ENCODE results near the gene TMEM50A. TPM values are rescaled to one million over a fixed set of nuclear protein-coding genes. Genes with fewer than 3 reads are reported as not detected.

TMEM50A gene
- total and polyA plus RNA-seq, 9 of the 15 experiments (the other 6 are each of a cell fraction or from before 2014, with no cell fraction given), result 43.7 to 195 (median 137) TPM

GRCh38 chr1:25338188-25338981 is at the start of gene TMEM50A (continued):
- TF ChIP-seq MLLT1 (IDR thresholded peaks at IDR 0.05), result peak in 1 of 2 experiments; percentile 76; a peak in 1 of 4 replicates
- 0 out of 2 replicates have a peak, but pooled peaks have one; percentile 27 for TF ChIP-seq RBM34 (IDR thresholded peaks at IDR 0.05; ENCODE audit: borderline replicate concordance, insufficient read depth, low read length)
- peak; percentile 34 for TF ChIP-seq ARID1B (IDR thresholded peaks at IDR 0.05)
- TF ChIP-seq ZBTB49 (CRISPR knock-in tag; IDR thresholded peaks at IDR 0.05; ENCODE audit: borderline replicate concordance), result no peak
- TF ChIP-seq ZNF583 (CRISPR knock-in tag; IDR thresholded peaks at IDR 0.05), result 0 out of 2 replicates have a peak, but pooled peaks have one; percentile 58
- TF ChIP-seq ZNF431 (CRISPR knock-in tag; IDR thresholded peaks at IDR 0.05), result no peak
- TF ChIP-seq ZNF740 (CRISPR knock-in tag; IDR thresholded peaks at IDR 0.05), result peak; percentile 71
- TF ChIP-seq ZNF740 (tag; IDR thresholded peaks at IDR 0.05), result no peak
- no peak for TF ChIP-seq CBX8 (IDR thresholded peaks at IDR 0.05; ENCODE audit: borderline replicate concordance, extremely low read depth, low read depth, low read length, poor library complexity, severe bottlenecking)
- TF ChIP-seq ATF3 (IDR thresholded peaks at IDR 0.05), result no peak
- no peak for TF ChIP-seq ATF3 (CRISPR knock-in tag; conservative IDR thresholded peaks at IDR 0.05)
- no peak for TF ChIP-seq ZNF140 (CRISPR knock-in tag; IDR thresholded peaks at IDR 0.05)
- TF ChIP-seq SMARCB1 (IDR thresholded peaks at IDR 0.05; ENCODE audit: insufficient read length, low read depth), result no peak
- no peak for TF ChIP-seq HNRNPH1 (optimal IDR thresholded peaks at IDR 0.05; ENCODE audit: low read depth, low read length)
- peak; percentile 74 for TF ChIP-seq NFIC (IDR thresholded peaks at IDR 0.05)
- TF ChIP-seq MEIS2 (IDR thresholded peaks at IDR 0.05; ENCODE audit: partially characterized antibody), result peak; percentile 84
- peak; percentile 65 for TF ChIP-seq PHF20 (IDR thresholded peaks at IDR 0.05; ENCODE audit: partially characterized antibody)
- TF ChIP-seq CREB3L1 (IDR thresholded peaks at IDR 0.05; ENCODE audit: borderline replicate concordance, low read depth), result peak; percentile 39; the same call in 1 of the 2 replicates
- 0 out of 2 replicates have a peak, but pooled peaks have one; percentile 35 for TF ChIP-seq ERF (CRISPR knock-in tag; IDR thresholded peaks at IDR 0.05)
- TF ChIP-seq ZNF444 (CRISPR knock-in tag; IDR thresholded peaks at IDR 0.05), result no peak
